H1 (cell line): ENCODE measurements around the gene AQP2. TPM values are rescaled to one million over a fixed set of nuclear protein-coding genes. Genes with fewer than 3 reads are reported as not detected.

ENCODE experiments used
- CTCF ChIA-PET: fragments of 300-600 bp; sonication (Branson Sonifier 250); formaldehyde crosslinking; loops from one replicate; lab custom pipeline; 2021; ENCODE audit not compliant: partially characterized antibody; lab: Charles Lee
- POLR2A ChIA-PET: fragments of 300-600 bp; sonication (Branson Sonifier 250); formaldehyde crosslinking; loops from one replicate; lab custom pipeline; 2021; ENCODE audit warnings: inconsistent platforms; ENCODE audit not compliant: partially characterized antibody; lab: Charles Lee
- DNase-seq, 2 experiments: peaks; one replicate each; pipeline versions ENCODE4 v3.0.0 to v3.0.0-alpha.2; 2010 to 2022; ENCODE audit warnings: low spot score in 2 of 2, low read depth in 1 of 2, mixed read lengths in 1 of 2
- FAIRE-seq: peaks from 2 replicates; lab custom pipeline; 2011; peaks lifted over from hg19 to GRCh38; lab: Jason Lieb, UNC
- H2AFZ ChIP-seq: 2 replicates; pipeline ENCODE4 v1.8.1; 2012; ENCODE audit warnings: low read length, inconsistent platforms
- H2AK5ac ChIP-seq: 2 replicates; pipeline ENCODE4 v1.6.1; 2013; ENCODE audit warnings: low read depth, low read length
- H2BK120ac ChIP-seq: replicated peaks from 2 replicates; pipeline ENCODE3; 2013; ENCODE audit warnings: low read depth, low read length, inconsistent platforms
- H2BK12ac ChIP-seq: 2 replicates; pipeline ENCODE4 v1.6.1; 2013; ENCODE audit warnings: low read depth, low read length
- H2BK15ac ChIP-seq: 2 replicates; pipeline ENCODE4 v1.6.1; 2013; ENCODE audit warnings: low read length
- H2BK20ac ChIP-seq: 2 replicates; pipeline ENCODE4 v1.6.1; 2013; ENCODE audit warnings: low read length
- H2BK5ac ChIP-seq: 2 replicates; pipeline ENCODE4 v1.6.1; 2013; ENCODE audit warnings: low read depth, low read length
- H3K14ac ChIP-seq: 2 replicates; pipeline ENCODE4 v1.6.1; 2013; ENCODE audit warnings: inconsistent platforms; ENCODE audit not compliant: insufficient read length
- H3K18ac ChIP-seq: 2 replicates; pipeline ENCODE4 v1.6.1; 2013; ENCODE audit warnings: low read length; ENCODE audit errors: extremely low read depth
- H3K23ac ChIP-seq: 2 replicates; pipeline ENCODE4 v1.6.1; 2013; ENCODE audit warnings: inconsistent platforms; ENCODE audit not compliant: insufficient read length
- H3K23me2 ChIP-seq: 2 replicates; pipeline ENCODE4 v1.6.1; 2013; ENCODE audit warnings: low read depth, low read length
- H3K27ac ChIP-seq: 2 replicates; pipeline ENCODE4 v1.6.1; 2011; ENCODE audit warnings: low read depth, low read length, inconsistent platforms
- H3K27me3 ChIP-seq, 4 experiments: replicated peaks in 1 of 4; 1 replicate in 1 of 4; 2 replicates in 3 of 4; pipeline versions ENCODE4 v1.6.1 to v1.8.1; 2011 to 2013; ENCODE audit warnings: low read length in 3 of 4, mild to moderate bottlenecking in 3 of 4, inconsistent platforms in 2 of 4, mixed read lengths in 2 of 4, moderate library complexity in 1 of 4; ENCODE audit not compliant: control insufficient read depth in 3 of 4, insufficient read depth in 3 of 4; ENCODE audit errors: extremely low read depth in 1 of 4
- H3K36me3 ChIP-seq, 4 experiments: 2 replicates each; pipeline versions ENCODE4 v1.6.1 to v1.8.1; 2011 to 2013; ENCODE audit warnings: mild to moderate bottlenecking in 4 of 4, low read length in 3 of 4, moderate library complexity in 2 of 4, control low read depth in 1 of 4, inconsistent platforms in 1 of 4; ENCODE audit not compliant: insufficient read depth in 4 of 4, control insufficient read depth in 2 of 4
- H3K4ac ChIP-seq: replicated peaks from 2 replicates; pipeline ENCODE3; 2013; ENCODE audit warnings: low read length, low read depth, mixed read lengths, inconsistent platforms; ENCODE audit not compliant: insufficient read length
- H3K4me1 ChIP-seq, 4 experiments: replicated peaks in 1 of 4; 1 replicate in 1 of 4; 2 replicates in 3 of 4; pipeline versions ENCODE4 v1.6.1 to v1.8.1; 2011 to 2013; ENCODE audit warnings: low read length in 3 of 4, inconsistent platforms in 2 of 4, mixed read lengths in 1 of 4; ENCODE audit not compliant: insufficient read depth in 4 of 4, control insufficient read depth in 3 of 4
- H3K4me2 ChIP-seq, 2 experiments: 2 replicates each; pipeline versions ENCODE4 v1.6.1 to v1.8.1; 2011 to 2013; ENCODE audit warnings: low read depth in 2 of 2, low read length in 2 of 2, control low read depth in 1 of 2, inconsistent platforms in 1 of 2, mild to moderate bottlenecking in 1 of 2; ENCODE audit not compliant: insufficient read depth in 1 of 2
- H3K4me3 ChIP-seq, 4 experiments: fragments of 200-600, 300-600 bp in 1 of 4; sonication (generic), shearing (Covaris generic), sonication (Bioruptor Twin) in 1 of 4; 2 replicates each; pipeline versions ENCODE4 v1.5.1 to v1.8.1; 2011 to 2016; ENCODE audit warnings: low read length in 4 of 4, low read depth in 3 of 4, control low read depth in 2 of 4, inconsistent platforms in 2 of 4, mild to moderate bottlenecking in 2 of 4, mixed read lengths in 1 of 4, moderate library complexity in 1 of 4; ENCODE audit not compliant: insufficient read depth in 2 of 4; ENCODE audit errors: extremely low read depth in 1 of 4
- H3K56ac ChIP-seq: replicated peaks from 2 replicates; pipeline ENCODE3; 2013; ENCODE audit warnings: low read depth, mild to moderate bottlenecking, mixed read lengths, low read length, inconsistent platforms; ENCODE audit not compliant: insufficient read length
- H3K79me1 ChIP-seq: 2 replicates; pipeline ENCODE4 v1.6.1; 2013; ENCODE audit warnings: low read depth, low read length, control low read depth
- H3K79me2 ChIP-seq, 2 experiments: 2 replicates each; pipeline versions ENCODE4 v1.6.1 to v1.8.1; 2012 to 2013; ENCODE audit warnings: low read length in 2 of 2, mild to moderate bottlenecking in 2 of 2, inconsistent platforms in 1 of 2; ENCODE audit not compliant: insufficient read depth in 2 of 2, control insufficient read depth in 1 of 2
- H3K9ac ChIP-seq, 4 experiments: replicated peaks in 1 of 4; 1 replicate in 1 of 4; 2 replicates in 3 of 4; pipeline versions ENCODE4 v1.6.1 to v1.8.1; 2011 to 2013; ENCODE audit warnings: low read depth in 3 of 4, low read length in 3 of 4, control low read depth in 2 of 4, mild to moderate bottlenecking in 2 of 4, moderate library complexity in 2 of 4, inconsistent platforms in 1 of 4; ENCODE audit errors: extremely low read depth in 1 of 4
- H3K9me3 ChIP-seq, 2 experiments: 2 replicates each; pipeline versions ENCODE4 v1.6.1 to v1.8.1; 2012 to 2013; ENCODE audit warnings: mild to moderate bottlenecking in 2 of 2, moderate library complexity in 2 of 2, control low read depth in 1 of 2, inconsistent platforms in 1 of 2, low read depth in 1 of 2, low read length in 1 of 2, mixed read lengths in 1 of 2; ENCODE audit not compliant: insufficient read depth in 2 of 2
- H4K20me1 ChIP-seq, 2 experiments: replicated peaks in 1 of 2; 2 replicates each; pipeline versions ENCODE3 to v1.8.1; 2011 to 2013; ENCODE audit warnings: inconsistent platforms in 2 of 2, low read length in 2 of 2, mild to moderate bottlenecking in 1 of 2; ENCODE audit not compliant: insufficient read depth in 2 of 2, control insufficient read depth in 1 of 2
- H4K5ac ChIP-seq: 2 replicates; pipeline ENCODE4 v1.6.1; 2013; ENCODE audit warnings: low read length, low read depth, mixed read lengths, inconsistent platforms; ENCODE audit not compliant: insufficient read length
- H4K8ac ChIP-seq: 2 replicates; pipeline ENCODE4 v1.8.0; 2013; ENCODE audit warnings: mild to moderate bottlenecking, moderate library complexity, low read length, inconsistent platforms; ENCODE audit not compliant: insufficient read depth; ENCODE audit errors: extremely low read depth
- H4K91ac ChIP-seq: replicated peaks from 2 replicates; pipeline ENCODE3; 2013; ENCODE audit warnings: low read length, mixed read lengths, inconsistent platforms; ENCODE audit not compliant: insufficient read length
- BRCA1 ChIP-seq: IDR thresholded peaks from 2 replicates; pipeline ENCODE4 v1.6.1; 2012; ENCODE audit warnings: low read depth, low read length, improper control_type of control experiment
- CBX5 ChIP-seq: fragments of 300-800, 300-1000 bp; sonication (generic); IDR thresholded peaks from 2 replicates; pipeline ENCODE4 v1.7.1; 2016; ENCODE audit warnings: antibody characterized with exemption, low read length, low read depth
- CREB1 ChIP-seq: IDR thresholded peaks from 2 replicates; pipeline ENCODE4 v1.6.1; 2012; ENCODE audit warnings: inconsistent platforms
- CTCF ChIP-seq, 3 experiments: IDR thresholded peaks; 1 replicate in 2 of 3; 2 replicates in 1 of 3; pipeline versions ENCODE4 v1.5.1 to v1.6.1; 2011; ENCODE audit warnings: low read length in 3 of 3, mild to moderate bottlenecking in 3 of 3, inconsistent platforms in 2 of 3, low read depth in 1 of 3, moderate library complexity in 1 of 3; ENCODE audit not compliant: insufficient read depth in 1 of 3; ENCODE audit errors: control extremely low read depth in 1 of 3
- KDM4A ChIP-seq: IDR thresholded peaks from one replicate; pipeline ENCODE4 v1.7.1; 2012; ENCODE audit warnings: low read depth, mild to moderate bottlenecking, moderate library complexity, low read length, inconsistent platforms; ENCODE audit not compliant: severe bottlenecking
- POU5F1 ChIP-seq: IDR thresholded peaks from 2 replicates; pipeline ENCODE4 v1.6.1; 2011; ENCODE audit warnings: low read depth, mild to moderate bottlenecking, low read length, moderate library complexity
- SRF ChIP-seq: IDR thresholded peaks from 2 replicates; pipeline ENCODE4 v1.6.1; 2011; ENCODE audit warnings: mild to moderate bottlenecking, low read depth, low read length, moderate library complexity
- WGBS, 2 experiments: shearing (Covaris generic) in 1 of 2; methylation state at CpG; one replicate each; pipeline versions ENCODE4 v1.1.6 to v1.1.7; 2013 to 2015; ENCODE audit warnings: low lambda C conversion rate in 2 of 2, mixed read lengths in 2 of 2, inconsistent platforms in 1 of 2, low coverage in 1 of 2, missing lambda C conversion rate in 1 of 2; ENCODE audit not compliant: insufficient replicate concordance in 2 of 2, insufficient coverage in 1 of 2, insufficient read length in 1 of 2; ENCODE audit errors: extremely low coverage in 1 of 2, missing lambda C conversion rate in 1 of 2; 5-methylcytosine and 5-hydroxymethylcytosine counted together
- polyA plus RNA-seq, 7 experiments: library from polyadenylated mRNA; depleted of rRNA in 3 of 7; stranded (reverse) in 5 of 7; unstranded in 2 of 7; fragments of >200 nt in 5 of 7; fragments of 200-250 nt in 2 of 7; gene quantifications; 1 replicate in 5 of 7; 2 replicates in 1 of 7; 4 replicates in 1 of 7; pipeline versions ENCODE4 v1.2.1 to v1.2.3, GENCODE V29; 2011 to 2013; ENCODE audit warnings: missing spikeins in 2 of 7, mixed read lengths in 2 of 7
- total RNA-seq: library from RNA; stranded (reverse); fragmentation: NEBNext Ultra II Directional; extraction: Animal tissue kit (Norgen Biotek cat#: 25700); gene quantifications from 2 replicates; pipeline ENCODE4 v1.2.1, GENCODE V29; 2021

Gene AQP2
- total and polyA plus RNA-seq, 2 of the 8 experiments (the other 6 are each of a cell fraction or from before 2014, with no cell fraction given) = not detected

- Histone ChIP-seq H2BK20ac (no peak within 1 kb of the TSS), H3K36me3 (no peaks in the 10 kb centered on the region), H4K91ac (no peak within 1 kb of the TSS), H3K27ac (no peak within 1 kb of the TSS), H2BK15ac (no peak within 1 kb of the TSS), H2BK5ac (no peak within 1 kb of the TSS), H3K4me2 (peak within 1 kb of the TSS; percentile 74 to 79), H3K9me3 (no peaks in the 10 kb centered on the region), H2AFZ (peak within 1 kb of the TSS; percentile 49), H3K4ac (no peak within 1 kb of the TSS), H3K79me2 (no peaks in the 10 kb centered on the region), H3K4me3 (peak within 1 kb of the TSS; percentile 29 to 56 (median 31); a peak in 7 of 8 replicates), H3K4me1 (peaks cover 0 to 9% (median 1%) of the 10 kb centered on the region in 4 experiments; a peak in 5 of 7 replicates), H3K56ac (no peak within 1 kb of the TSS), H4K20me1 (no peaks in the 10 kb centered on the region), H3K23me2 (peaks cover 5% of the 10 kb centered on the region; the same call in 1 of the 2 replicates), H2BK120ac (no peak within 1 kb of the TSS), H4K8ac (peak within 1 kb of the TSS; percentile 81; the same call in 1 of the 2 replicates), H3K9ac (peak within 1 kb of the TSS in 1 of 4 experiments; percentile 20; a peak in 1 of 7 replicates), H4K5ac (no peak within 1 kb of the TSS), H3K27me3 (peaks cover 0 to 19% (median 16%) of the 10 kb centered on the region in 4 experiments; a peak in 5 of 7 replicates), H3K14ac (no peak within 1 kb of the TSS), H3K18ac (no peak within 1 kb of the TSS; the same call in none of the 2 replicates), H3K23ac (no peak within 1 kb of the TSS), H2AK5ac (no peak within 1 kb of the TSS), H3K79me1 (no peaks in the 10 kb centered on the region), H2BK12ac (0 out of 2 replicates have a peak within 1 kb of the TSS, but pooled peaks have one; percentile 39)
- POLR2A ChIA-PET = no interaction called here
- 17% methylated on average over 36 of the region's 56 CpGs; no CpG with 5 or more reads in 1 of the 2 experiments for WGBS, 2 experiments
- DNase-seq (no peak), FAIRE-seq (no peak)
- TF ChIP-seq CTCF (IDR thresholded peaks at IDR 0.05; ENCODE audit: control extremely low read depth in 1 of 3, insufficient read depth in 1 of 3, low read depth in 1 of 3, low read length in 3 of 3) (no peak), SRF (no peak), POU5F1 (no peak), CREB1 (0 out of 2 replicates have a peak, but pooled peaks have one; percentile 25), KDM4A (peak; percentile 23), CBX5 (no peak), BRCA1 (no peak)
- CTCF ChIA-PET = interaction anchor here (0.7 to 1.5 kb wide), 8 partner anchors 10 to 65 kb away, joined by 3 to 9 read pairs (median 3); no protein-coding TSS in a partner anchor
These were observed 46.7 kb upstream of the AQP2 start, which contains the start of gene FAIM2 for GRCh38 chr12:49903700-49904423. FAIM2 (minus strand) TSS chr12:49903900; CDS start chr12:49903792, 108 bp downstream.
